Panc1 (cell line): Measurements from ENCODE around the gene NOTCH2. TPM values are rescaled to one million over a fixed set of nuclear protein-coding genes. Genes with fewer than 3 reads are reported as not detected.

ENCODE experiments used
- ATAC-seq: fragments of 200-7000 bp; cut with Tn5 transposase; 2 replicates; pipeline ENCODE4 v1.9.1; 2020; ENCODE audit warnings: mild to moderate bottlenecking, moderate library complexity
- BruUV-seq: library from RNA; stranded (reverse); fragments of 400-500 nt; replicated peaks from 2 replicates; lab custom pipeline; 2021; lab: Mats Ljungman, UMichigan
- CTCF ChIA-PET: fragments of 300-600 bp; sonication (Branson Sonifier 250); formaldehyde crosslinking; loops from one replicate; lab custom pipeline; 2022; ENCODE audit warnings: antibody characterized with exemption; lab: Charles Lee
- POLR2A ChIA-PET: fragments of 300-600 bp; sonication (Branson Sonifier 250); formaldehyde crosslinking; loops from one replicate; lab custom pipeline; 2022; ENCODE audit warnings: antibody characterized with exemption; lab: Charles Lee
- DNase-seq: peaks from one replicate; pipeline ENCODE4 v3.0.0-alpha.2; 2010; ENCODE audit warnings: low read depth, low spot score
- H3K27ac ChIP-seq: 2 replicates; pipeline ENCODE4 v1.5.1; 2011; ENCODE audit warnings: mild to moderate bottlenecking, low read length, inconsistent platforms
- H3K27me3 ChIP-seq: fragments of 200-500 bp; sonication (Bioruptor generic); 2 replicates; pipeline ENCODE4 v1.6.0; 2014; ENCODE audit warnings: low read length, inconsistent platforms; ENCODE audit not compliant: control insufficient read depth, insufficient read depth
- H3K36me3 ChIP-seq: fragments of 200-500 bp; sonication (Bioruptor generic); 2 replicates; pipeline ENCODE4 v1.5.1; 2014; ENCODE audit warnings: inconsistent platforms, mild to moderate bottlenecking, low read length, moderate library complexity; ENCODE audit not compliant: control insufficient read depth, insufficient read depth
- H3K4me1 ChIP-seq: 2 replicates; pipeline ENCODE4 v1.5.1; 2011; ENCODE audit warnings: inconsistent platforms, mild to moderate bottlenecking, low read length, moderate library complexity; ENCODE audit not compliant: control insufficient read depth, insufficient read depth
- H3K4me3 ChIP-seq, 2 experiments: 2 replicates each; pipeline ENCODE4 v1.5.1; 2011 to 2012; ENCODE audit warnings: low read depth in 2 of 2, low read length in 2 of 2, mild to moderate bottlenecking in 2 of 2, inconsistent platforms in 1 of 2, moderate library complexity in 1 of 2
- H3K9me3 ChIP-seq: fragments of 200-500 bp; sonication (Bioruptor generic); 2 replicates; pipeline ENCODE4 v1.5.1; 2014; ENCODE audit warnings: low read depth, mild to moderate bottlenecking, inconsistent platforms, low read length, moderate library complexity; ENCODE audit not compliant: control insufficient read depth, insufficient read depth
- CTCF ChIP-seq: fragments of 450-650 bp; IDR thresholded peaks from 2 replicates; pipeline ENCODE4 v1.5.1; 2017; ENCODE audit warnings: mild to moderate bottlenecking
- POLR2AphosphoS5 ChIP-seq: IDR thresholded peaks from 2 replicates; pipeline ENCODE4 v1.6.1; 2012; ENCODE audit warnings: mild to moderate bottlenecking, low read depth, low read length, moderate library complexity
- REST ChIP-seq, 2 experiments: IDR thresholded peaks; 2 replicates each; pipeline ENCODE4 v1.6.1; 2011 to 2012; ENCODE audit warnings: low read depth in 2 of 2, control low read depth in 1 of 2, low read length in 1 of 2, mild to moderate bottlenecking in 1 of 2, moderate library complexity in 1 of 2; ENCODE audit not compliant: insufficient read depth in 1 of 2
- SIN3A ChIP-seq: IDR thresholded peaks from 2 replicates; pipeline ENCODE4 v1.6.1; 2012; ENCODE audit warnings: low read depth, mild to moderate bottlenecking, low read length, moderate library complexity, borderline replicate concordance; ENCODE audit not compliant: insufficient read depth
- TCF7L2 ChIP-seq: IDR thresholded peaks from 2 replicates; pipeline ENCODE4 v1.6.1; 2011; ENCODE audit warnings: mild to moderate bottlenecking, low read depth, low read length, inconsistent platforms
- in situ Hi-C: cut with HindIII; loops from 2 replicates; pipeline ENCODE4 v1.10.0; 2016; ENCODE audit warnings: low sequenced_read_pairs, low pct_unique_long_range_greater_than_20kb
- intact Hi-C: fragments of 100-400 bp; cut with micrococcal nuclease; formaldehyde crosslinking; loops from one replicate; pipeline ENCODE4 v1.10.0; 2022; ENCODE audit not compliant: unreplicated experiment
- total RNA-seq: library from RNA; stranded (reverse); gene quantifications from one replicate; pipeline ENCODE4 v1.2.1, GENCODE V29; 2021; ENCODE audit not compliant: unreplicated experiment

The NOTCH2 gene
- total RNA-seq, 1 experiment from 2014 or later, result 191 TPM

GRCh38 chr1:119962296-119962968 is 107.0 kb downstream of the NOTCH2 start:
- Histone ChIP-seq H3K4me3 (no peak overlapping the region), H3K9me3 (no peaks in the 10 kb centered on the region), H3K4me1 (no peaks in the 10 kb centered on the region), H3K27ac (no peak overlapping the region), H3K27me3 (no peaks in the 10 kb centered on the region), H3K36me3 (peaks cover 42% of the 10 kb centered on the region)
- TF ChIP-seq CTCF, result no peak
- TF ChIP-seq SIN3A, result no peak
- TF ChIP-seq REST (IDR thresholded peaks at IDR 0.05; ENCODE audit: insufficient read depth in 1 of 2, low read depth in 2 of 2, low read length in 1 of 2), result no peak
- no peak for TF ChIP-seq TCF7L2
- no peak for TF ChIP-seq POLR2AphosphoS5
- intact Hi-C loops, result loop anchor here (5.0 kb wide), 1 partner anchor 40 kb away; no protein-coding TSS in a partner anchor
- ChIA-PET CTCF (interaction anchor here (1.2 kb wide), 1 partner anchor 14 kb away, joined by 5 read pairs; no protein-coding TSS in a partner anchor), POLR2A (no interaction called here)
- DNase-seq, result no peak
- BruUV-seq, result no TSS peak
- in situ Hi-C loops, result no loop called here
- ATAC-seq, result no peak

GRCh38 chr1:119960501-119960900 is 109.0 kb downstream of the NOTCH2 start:
- BruUV-seq, result no TSS peak
- peaks cover 33% of the 10 kb centered on the region for H3K36me3 ChIP-seq

More at GRCh38 chr1:119960501-119960900, 109.0 kb downstream of the NOTCH2 start:
- intact Hi-C loops (loop anchor here (5.0 kb wide), 1 partner anchor 38 kb away; no protein-coding TSS in a partner anchor), in situ Hi-C loops (no loop called here)
- POLR2A ChIA-PET, result no interaction called here
- CTCF ChIA-PET, result no interaction called here
- no peak for DNase-seq
- no peak for ATAC-seq
- TF ChIP-seq TCF7L2 (no peak), REST (IDR thresholded peaks at IDR 0.05; ENCODE audit: insufficient read depth in 1 of 2, low read depth in 2 of 2, low read length in 1 of 2) (no peak), SIN3A (no peak), POLR2AphosphoS5 (no peak), CTCF (no peak)
- Histone ChIP-seq H3K4me1 (no peaks in the 10 kb centered on the region), H3K27me3 (no peaks in the 10 kb centered on the region), H3K27ac (no peak overlapping the region), H3K9me3 (no peaks in the 10 kb centered on the region), H3K4me3 (no peak overlapping the region)
